PFSK-1 (cell line): Measurements from ENCODE around the gene SPAG6.

Experiments
- POLR2AphosphoS5 ChIP-seq: IDR thresholded peaks from 2 replicates; pipeline ENCODE4 v1.6.1; 2012; ENCODE audit warnings: low read depth, mild to moderate bottlenecking, control low read depth, low read length, moderate library complexity
- SIN3A ChIP-seq: IDR thresholded peaks from 2 replicates; pipeline ENCODE4 v1.6.1; 2012; ENCODE audit warnings: mild to moderate bottlenecking, low read length, moderate library complexity, borderline replicate concordance; ENCODE audit not compliant: insufficient read depth
- TF ChIP-seq, protein P1 (sequence below), 2 experiments: IDR thresholded peaks; 2 replicates each; pipeline versions ENCODE4 v1.6.1 to v1.8.0; 2011 to 2012; ENCODE audit warnings: low read depth in 2 of 2, low read length in 2 of 2, control low read depth in 1 of 2, inconsistent platforms in 1 of 2, mild to moderate bottlenecking in 1 of 2, moderate library complexity in 1 of 2; ENCODE audit not compliant: insufficient read depth in 1 of 2

DNA sequence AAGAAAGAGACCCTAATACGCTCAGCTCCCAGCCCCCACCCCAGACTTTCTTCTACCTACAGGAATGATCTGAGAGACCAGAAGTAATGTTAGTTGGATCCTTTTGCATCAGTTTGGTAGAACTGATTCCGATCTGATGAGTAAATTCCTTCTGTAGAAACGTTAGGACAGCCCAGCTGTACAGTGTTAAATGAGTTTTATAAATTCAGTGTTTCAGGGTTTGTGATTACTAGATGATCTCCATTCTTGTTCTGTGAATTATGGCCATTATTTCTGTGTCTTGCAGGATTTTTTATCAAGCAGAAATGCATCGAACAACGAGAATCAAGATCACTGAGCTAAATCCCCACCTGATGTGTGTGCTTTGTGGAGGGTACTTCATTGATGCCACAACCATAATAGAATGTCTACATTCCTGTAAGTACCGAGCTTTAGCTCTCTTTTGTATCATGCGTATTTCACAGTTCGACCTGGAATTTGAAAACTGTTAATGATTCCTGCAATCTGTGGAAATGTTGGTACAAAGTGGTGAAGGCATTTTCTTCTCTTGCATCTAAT lies 19.1 kb upstream of the SPAG6 start:
- TF ChIP-seq, protein P1, sequence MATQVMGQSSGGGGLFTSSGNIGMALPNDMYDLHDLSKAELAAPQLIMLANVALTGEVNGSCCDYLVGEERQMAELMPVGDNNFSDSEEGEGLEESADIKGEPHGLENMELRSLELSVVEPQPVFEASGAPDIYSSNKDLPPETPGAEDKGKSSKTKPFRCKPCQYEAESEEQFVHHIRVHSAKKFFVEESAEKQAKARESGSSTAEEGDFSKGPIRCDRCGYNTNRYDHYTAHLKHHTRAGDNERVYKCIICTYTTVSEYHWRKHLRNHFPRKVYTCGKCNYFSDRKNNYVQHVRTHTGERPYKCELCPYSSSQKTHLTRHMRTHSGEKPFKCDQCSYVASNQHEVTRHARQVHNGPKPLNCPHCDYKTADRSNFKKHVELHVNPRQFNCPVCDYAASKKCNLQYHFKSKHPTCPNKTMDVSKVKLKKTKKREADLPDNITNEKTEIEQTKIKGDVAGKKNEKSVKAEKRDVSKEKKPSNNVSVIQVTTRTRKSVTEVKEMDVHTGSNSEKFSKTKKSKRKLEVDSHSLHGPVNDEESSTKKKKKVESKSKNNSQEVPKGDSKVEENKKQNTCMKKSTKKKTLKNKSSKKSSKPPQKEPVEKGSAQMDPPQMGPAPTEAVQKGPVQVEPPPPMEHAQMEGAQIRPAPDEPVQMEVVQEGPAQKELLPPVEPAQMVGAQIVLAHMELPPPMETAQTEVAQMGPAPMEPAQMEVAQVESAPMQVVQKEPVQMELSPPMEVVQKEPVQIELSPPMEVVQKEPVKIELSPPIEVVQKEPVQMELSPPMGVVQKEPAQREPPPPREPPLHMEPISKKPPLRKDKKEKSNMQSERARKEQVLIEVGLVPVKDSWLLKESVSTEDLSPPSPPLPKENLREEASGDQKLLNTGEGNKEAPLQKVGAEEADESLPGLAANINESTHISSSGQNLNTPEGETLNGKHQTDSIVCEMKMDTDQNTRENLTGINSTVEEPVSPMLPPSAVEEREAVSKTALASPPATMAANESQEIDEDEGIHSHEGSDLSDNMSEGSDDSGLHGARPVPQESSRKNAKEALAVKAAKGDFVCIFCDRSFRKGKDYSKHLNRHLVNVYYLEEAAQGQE (IDR thresholded peaks at IDR 0.05; ENCODE audit: insufficient read depth in 1 of 2, low read depth in 2 of 2, low read length in 2 of 2), result no peak
- no peak for TF ChIP-seq POLR2AphosphoS5
- TF ChIP-seq SIN3A, result no peak
